Sciatic nerve (tissue), 2 donors: Measurements from ENCODE around the gene OR14I1. TPM values are rescaled to one million over a fixed set of nuclear protein-coding genes. Genes with fewer than 3 reads are reported as not detected.
"Not testable (repeated sequence)": the region's sequence is repeated elsewhere in the genome, so short reads cannot be mapped to it uniquely, and the experiment has no call there.

Source experiments
- ATAC-seq: fragments of 200-7000 bp; cut with Tn5 transposase; one replicate; pipeline ENCODE4 v1.9.1; 2020; ENCODE audit warnings: mild to moderate bottlenecking, moderate library complexity
- DNase-seq: peaks from one replicate; pipeline ENCODE4 v3.0.0-alpha.2; 2020; ENCODE audit warnings: low spot score
- intact Hi-C: fragments of 100-400 bp; cut with DNase I; formaldehyde crosslinking; loops from one replicate; pipeline ENCODE4 v1.14.2; 2022
- total RNA-seq: library from RNA; stranded (reverse); fragmentation: NEBNext Ultra II Directional; extraction: Animal tissue kit (Norgen Biotek cat#: 25700); gene quantifications from one replicate; pipeline ENCODE4 v1.2.1, GENCODE V29; 2021
- donor health status: DM: no; HTN: no; CAD: no.
- donor health status: DM: no; HTN: no; CAD: no.

OR14I1 gene
- total RNA-seq, 1 donor from 2014 or later, result not detected

GRCh38 chr1:248691567-248692155 is 10.9 kb downstream of the OR14I1 start:
- ATAC-seq (no peak), DNase-seq (no peak)
- intact Hi-C loops, result no loop called here

- intact Hi-C loops, result no loop called here
- DNase-seq, result no peak
- no peak for ATAC-seq
These were observed 13.9 kb downstream of the OR14I1 start for GRCh38 chr1:248688527-248689298.

- intact Hi-C loops, result no loop called here
- no peak for ATAC-seq
These were observed 15.8 kb downstream of the OR14I1 start for GRCh38 chr1:248686815-248687214.

GRCh38 chr1:248681651-248682050 is 20.9 kb downstream of the OR14I1 start:
- ATAC-seq (no peak), DNase-seq (no peak)
- intact Hi-C loops, result no loop called here

More at GRCh38 chr1:248686815-248687214, 15.8 kb downstream of the OR14I1 start:
- no peak for DNase-seq

- DNase-seq, result no peak
- no peak for ATAC-seq
- intact Hi-C loops, result no loop called here
These were observed 32.6 kb downstream of the OR14I1 start for GRCh38 chr1:248670003-248670402.

GRCh38 chr1:248663453-248664328 is 38.9 kb downstream of the OR14I1 start:
- ATAC-seq, intact Hi-C loops, DNase-seq: not testable (repeated sequence)

- intact Hi-C loops, DNase-seq, ATAC-seq: not testable (repeated sequence)
These were observed 45.8 kb downstream of the OR14I1 start for GRCh38 chr1:248656797-248657196.

GRCh38 chr1:248655354-248655753 is 47.2 kb downstream of the OR14I1 start, which contains the start of gene OR2T27:
OR2T27 (minus strand) TSS chr1:248655528; CDS start chr1:248650884, 4,644 bp downstream.
- ATAC-seq, DNase-seq, intact Hi-C loops: not testable (repeated sequence)

Other genes with a start within 250 kb of the OR14I1 start
- not detected for gene OR2T3, start 229.4 kb downstream of the OR14I1 start, total RNA-seq
- gene OR2T5, start 214.2 kb downstream of the OR14I1 start, total RNA-seq, result not detected
- not detected for gene OR2G6, start 194.7 kb downstream of the OR14I1 start, total RNA-seq
- gene OR2T29, start 140.0 kb downstream of the OR14I1 start, total RNA-seq, result not detected
- gene OR2T34, start 128.0 kb downstream of the OR14I1 start, total RNA-seq, result not detected
- not detected for gene OR2T10, start 105.1 kb downstream of the OR14I1 start, total RNA-seq
- gene OR2T11, start 67.7 kb downstream of the OR14I1 start, total RNA-seq, result not detected
- gene OR2T35, start 57.5 kb downstream of the OR14I1 start, total RNA-seq, result not detected
- gene OR2T27, start 47.2 kb downstream of the OR14I1 start, total RNA-seq, result not detected
- not detected for gene LYPD8, start 53.0 kb upstream of the OR14I1 start, total RNA-seq
- gene SH3BP5L, start 123.1 kb upstream of the OR14I1 start, total RNA-seq, result 19.7 TPM
- gene ZNF672, start 135.5 kb upstream of the OR14I1 start, total RNA-seq, result 27.6 TPM
- 46.4 TPM for gene ZNF692, start 156.3 kb upstream of the OR14I1 start, total RNA-seq
- gene PGBD2, start 203.5 kb upstream of the OR14I1 start, total RNA-seq, result 10.0 TPM